K562 (cell line): Measurements from ENCODE around the gene NUP88. TPM values are rescaled to one million over a fixed set of nuclear protein-coding genes. Genes with fewer than 3 reads are reported as not detected.
A peak's percentile ranks its signal among the peaks of the same experiment; 100 is the strongest.

Experiments used
- ATAC-seq: fragments of 200-7000 bp; cut with Tn5 transposase; 3 replicates; pipeline ENCODE4 v1.9.1; 2020; ENCODE audit warnings: moderate library complexity
- BruUV-seq: library from RNA; stranded (reverse); fragments of 400-500 nt; replicated peaks from 2 replicates; lab custom pipeline; 2021; lab: Mats Ljungman, UMichigan
- CTCF ChIA-PET: fragments of 300-600 bp; formaldehyde crosslinking; extraction: SDS; loops from one replicate; lab custom pipeline; 2021; ENCODE audit warnings: low intra/inter-chr PET ratio; lab: Yijun Ruan, JAX
- POLR2A ChIA-PET: fragments of 300-600, 350-650 bp; sonication (Branson Sonifier 250); formaldehyde crosslinking; extraction: SDS; loops from one replicate; lab custom pipeline; 2021; ENCODE audit warnings: antibody characterized with exemption, inconsistent platforms; lab: Yijun Ruan, JAX
- DNase-seq, 4 experiments: peaks; one replicate each; pipeline versions ENCODE4 v3.0.0 to v3.0.0-alpha.2; 2011 to 2018; ENCODE audit warnings: low spot score in 3 of 4, mixed read lengths in 3 of 4; ENCODE audit errors: extremely low read depth in 1 of 4
- FAIRE-seq: peaks from 2 replicates; lab custom pipeline; 2011; peaks lifted over from hg19 to GRCh38; lab: Jason Lieb, UNC
- H2AFZ ChIP-seq: 2 replicates; pipeline ENCODE4 v1.6.0; 2011; ENCODE audit warnings: low read depth, low read length, control low read depth, inconsistent platforms
- H3K27ac ChIP-seq: fragments of 200-600 bp; 3 replicates; pipeline ENCODE4 v1.8.0; 2011; ENCODE audit warnings: low read depth, mild to moderate bottlenecking, control low read depth, inconsistent platforms, low read length, moderate library complexity, mixed read lengths; ENCODE audit errors: extremely low read depth
- H3K27me3 ChIP-seq, 2 experiments: fragments of 300-600 bp in 1 of 2; 2 replicates in 1 of 2; 3 replicates in 1 of 2; pipeline versions ENCODE4 v1.6.0 to v1.8.0; 2011; ENCODE audit warnings: inconsistent platforms in 2 of 2, low read length in 2 of 2, mild to moderate bottlenecking in 1 of 2, mixed read lengths in 1 of 2, moderate library complexity in 1 of 2; ENCODE audit not compliant: control insufficient read depth in 2 of 2, insufficient read depth in 2 of 2
- H3K36me3 ChIP-seq: fragments of 300-600 bp; 3 replicates; pipeline ENCODE4 v1.8.0; 2011; ENCODE audit warnings: mild to moderate bottlenecking, low read length, inconsistent platforms; ENCODE audit not compliant: control insufficient read depth, insufficient read depth
- H3K4me1 ChIP-seq, 2 experiments: fragments of 200-600 bp in 1 of 2; replicated peaks in 1 of 2; 2 replicates in 1 of 2; 3 replicates in 1 of 2; pipeline versions ENCODE4 v1.5.1 to v1.8.0; 2011; ENCODE audit warnings: inconsistent platforms in 2 of 2, low read length in 2 of 2, mild to moderate bottlenecking in 1 of 2, mixed read lengths in 1 of 2, moderate library complexity in 1 of 2; ENCODE audit not compliant: control insufficient read depth in 2 of 2, insufficient read depth in 2 of 2
- H3K4me2 ChIP-seq: 2 replicates; pipeline ENCODE4 v1.6.1; 2011; ENCODE audit warnings: low read length, control low read depth, inconsistent platforms, mixed read lengths; ENCODE audit not compliant: insufficient read depth
- H3K4me3 ChIP-seq: fragments of 200-600 bp; sonication (generic), shearing (Covaris generic); 2 replicates; pipeline ENCODE4 v1.5.1; 2016; ENCODE audit warnings: control low read depth, inconsistent platforms
- H3K79me2 ChIP-seq: fragments of 200-600 bp; 3 replicates; pipeline ENCODE4 v1.8.0; 2011; ENCODE audit warnings: low read length, inconsistent platforms; ENCODE audit not compliant: control insufficient read depth, insufficient read depth
- H3K9ac ChIP-seq, 2 experiments: 2 replicates each; pipeline versions ENCODE4 v1.6.0 to v1.6.1; 2011; ENCODE audit warnings: low read depth in 2 of 2, low read length in 2 of 2, control low read depth in 1 of 2, inconsistent platforms in 1 of 2, mild to moderate bottlenecking in 1 of 2, mixed read lengths in 1 of 2; ENCODE audit not compliant: insufficient read depth in 1 of 2
- H3K9me1 ChIP-seq: one replicate; pipeline ENCODE4 v1.6.0; 2011; ENCODE audit warnings: inconsistent platforms, mild to moderate bottlenecking, low read length, moderate library complexity; ENCODE audit not compliant: control insufficient read depth, insufficient read depth
- H3K9me3 ChIP-seq: replicated peaks from 2 replicates; pipeline ENCODE4 v1.5.1; 2011; ENCODE audit warnings: low read depth, low read length, inconsistent platforms; ENCODE audit not compliant: control insufficient read depth, insufficient read depth
- H4K20me1 ChIP-seq: replicated peaks from 2 replicates; pipeline ENCODE4 v1.6.1; 2011; ENCODE audit warnings: low read length, inconsistent platforms, mixed read lengths; ENCODE audit not compliant: control insufficient read depth, insufficient read depth
- EP300 ChIP-seq: IDR thresholded peaks from 2 replicates; pipeline ENCODE4 v1.6.1; 2012; ENCODE audit warnings: low read length, improper control_type of control experiment
- ETV5 ChIP-seq: sonication (generic); formaldehyde crosslinking; IDR thresholded peaks from 2 replicates; pipeline ENCODE4 v1.4.0; 2020; ENCODE audit warnings: low read depth, mild to moderate bottlenecking, missing genetic modification reagents
- KDM5B ChIP-seq: fragments of 200-600 bp; sonication (generic); IDR thresholded peaks from 2 replicates; pipeline ENCODE4 v1.6.1; 2012; ENCODE audit warnings: low read depth, mild to moderate bottlenecking, moderate library complexity, low read length, control low read depth, inconsistent platforms; ENCODE audit not compliant: insufficient replicate concordance
- POLR2A ChIP-seq: fragments of 450-650 bp; conservative IDR thresholded peaks from 2 replicates; pipeline ENCODE4 v1.6.1; 2016
- PTRF ChIP-seq: fragments of 450-650 bp; IDR thresholded peaks from 2 replicates; pipeline ENCODE4 v1.6.1; 2016; ENCODE audit warnings: mild to moderate bottlenecking, missing genetic modification characterization, missing compliant biosample characterization
- TSC22D4 ChIP-seq: fragments of 450-650 bp; IDR thresholded peaks from 2 replicates; pipeline ENCODE4 v1.6.1; 2016; ENCODE audit warnings: missing genetic modification characterization, missing biosample characterization, control low read depth
- USF2 ChIP-seq: sonication (generic); formaldehyde crosslinking; IDR thresholded peaks from 2 replicates; pipeline ENCODE4 v1.5.0; 2020; ENCODE audit warnings: missing genetic modification reagents
- ZNF584 ChIP-seq: fragments of 200-800 bp; sonication (Bioruptor generic); IDR thresholded peaks from 2 replicates; pipeline ENCODE4 v1.6.1; 2016; ENCODE audit warnings: low read depth, mild to moderate bottlenecking, missing genetic modification characterization, missing compliant biosample characterization
- WGBS: fragments of 100-300 bp; shearing (Covaris generic); methylation state at CpG from one replicate; pipeline ENCODE4 v1.1.6; 2016; ENCODE audit warnings: low coverage, mixed read lengths; ENCODE audit not compliant: insufficient coverage; ENCODE audit errors: missing lambda C conversion rate; 5-methylcytosine and 5-hydroxymethylcytosine counted together
- in situ Hi-C: fragments of 300-500 bp; cut with MboI; formaldehyde crosslinking; loops from 4 replicates; pipeline ENCODE4 v1.15.0; 2018; ENCODE audit warnings: inconsistent platforms, mixed read lengths
- intact Hi-C: fragments of 100-400 bp; cut with micrococcal nuclease; formaldehyde crosslinking; loops from 2 replicates; pipeline ENCODE4 v1.14.2; 2022
- polyA plus RNA-seq, 8 experiments: library from polyadenylated mRNA; depleted of rRNA in 4 of 8; stranded (reverse) in 5 of 8; unstranded in 3 of 8; fragments of >200 nt; fragmentation: Nextera tagmentation in 2 of 8; fragmentation: Illumina TruSeq in 1 of 8; extraction: Ambion mirVana in 2 of 8; extraction: Trizol in 1 of 8; gene quantifications; 2 replicates each; pipeline versions ENCODE4 v1.2.1 to v1.2.3, GENCODE V29; 2011 to 2014; ENCODE audit warnings: inconsistent platforms in 1 of 8, missing spikeins in 1 of 8
- total RNA-seq, 7 experiments: library from RNA; depleted of rRNA in 6 of 7; stranded (reverse); fragments of >200 nt in 6 of 7; fragmentation: Illumina TruSeq in 2 of 7; extraction: Trizol in 2 of 7; gene quantifications; 2 replicates each; pipeline versions ENCODE4 v1.2.1 to v1.2.3, GENCODE V29; 2011 to 2021; ENCODE audit warnings: low replicate concordance in 1 of 7

NUP88 gene
- total and polyA plus RNA-seq, 9 of the 15 experiments (the other 6 are each of a cell fraction or from before 2014, with no cell fraction given), result 59.9 to 160 (median 119) TPM

- ChIA-PET POLR2A (interaction anchor here (1.4 kb wide), 1 partner anchor 12 kb away, joined by 4 read pairs; no protein-coding TSS in a partner anchor), CTCF (no interaction called here)
- in situ Hi-C loops (no loop called here), intact Hi-C loops (loop anchor here (5.0 kb wide), 1 partner anchor 238 kb away; no protein-coding TSS in a partner anchor)
- ATAC-seq, result no peak
- H3K9ac ChIP-seq, result 0 out of 4 replicates have a peak overlapping the region, but pooled peaks of 1 of the 2 experiments have one; percentile 6
- 93% methylated on average over 2 of the region's 2 CpGs for WGBS
- H3K4me2 ChIP-seq, result no peak overlapping the region
- H4K20me1 ChIP-seq, result no peaks in the 10 kb centered on the region
- H3K9me3 ChIP-seq, result no peaks in the 10 kb centered on the region
- no peak for FAIRE-seq
- peaks cover 73% of the 10 kb centered on the region for H3K36me3 ChIP-seq
- no TSS peak for BruUV-seq
- H3K4me1 ChIP-seq, result peaks cover 8 to 9% of the 10 kb centered on the region in 2 experiments; a peak in 4 of 5 replicates
- H3K79me2 ChIP-seq, result peaks cover 48% of the 10 kb centered on the region
- peak overlapping the region; percentile 30; the same call in 2 of the 3 replicates for H3K27ac ChIP-seq
- no peak for DNase-seq
- H3K9me1 ChIP-seq, result no peaks in the 10 kb centered on the region
- no peak overlapping the region for H3K4me3 ChIP-seq
- TF ChIP-seq KDM5B, result no peak
- no peaks in the 10 kb centered on the region for H3K27me3 ChIP-seq
- no peak overlapping the region for H2AFZ ChIP-seq
Measured at GRCh38 chr17:5434984-5435383, 15.5 kb upstream of the NUP88 start.

GRCh38 chr17:5431949-5432556 lies 12.6 kb upstream of the NUP88 start:
- no peak overlapping the region for H2AFZ ChIP-seq
- intact Hi-C loops, result no loop called here
- TF ChIP-seq ETV5, result no peak
- TF ChIP-seq USF2 (CRISPR knock-in tag), result no peak
- TF ChIP-seq ZNF584 (CRISPR knock-in tag), result no peak
- no peak for TF ChIP-seq TSC22D4 (tag)
- no peak for TF ChIP-seq PTRF (tag)
- no peak for TF ChIP-seq EP300
- TF ChIP-seq POLR2A, result peak; percentile 59

More at GRCh38 chr17:5431949-5432556, 12.6 kb upstream of the NUP88 start:
- H3K36me3 ChIP-seq, result peaks cover 81% of the 10 kb centered on the region
- no peaks in the 10 kb centered on the region for H3K27me3 ChIP-seq
- no peak for DNase-seq
- ChIA-PET POLR2A (interaction anchor here (0.7 to 1.7 kb wide), 5 partner anchors 9 to 30 kb away, joined by 3 to 9 read pairs (median 3); partner anchors contain the start of genes NUP88 and RPAIN), CTCF (no interaction called here)
- H3K4me2 ChIP-seq, result no peak overlapping the region
- no peaks in the 10 kb centered on the region for H3K9me3 ChIP-seq
- H3K4me1 ChIP-seq, result peaks cover 0 to 4% of the 10 kb centered on the region in 2 experiments; a peak in 2 of 5 replicates
- in situ Hi-C loops, result no loop called here
- H3K9ac ChIP-seq, result no peak overlapping the region
- 79% methylated on average over 3 of the region's 3 CpGs for WGBS
- peaks cover 26% of the 10 kb centered on the region for H3K79me2 ChIP-seq
- H3K27ac ChIP-seq, result no peak overlapping the region
- FAIRE-seq, result no peak
- BruUV-seq, result no TSS peak
- no peaks in the 10 kb centered on the region for H3K9me1 ChIP-seq
- no peaks in the 10 kb centered on the region for H4K20me1 ChIP-seq
- no peak for ATAC-seq
- H3K4me3 ChIP-seq, result no peak overlapping the region
